Thyroid gland (tissue), 4 donors: ENCODE results near the gene P4HTM. TPM values are rescaled to one million over a fixed set of nuclear protein-coding genes. Genes with fewer than 3 reads are reported as not detected.

Source experiments
- DNase-seq, 2 donors: peaks; one replicate each; pipeline ENCODE4 v3.0.0-alpha.2; 2019
- H3K27ac ChIP-seq, 3 donors: fragments of 200-600 bp; sonication (generic); 1 replicate in 2 of 3; 2 replicates in 1 of 3; pipeline ENCODE4 v1.5.1; 2016 to 2019; ENCODE audit warnings: mild to moderate bottlenecking in 1 of 3, moderate library complexity in 1 of 3
- H3K27me3 ChIP-seq: fragments of 200-600 bp; sonication (generic); one replicate; pipeline ENCODE4 v1.5.1; 2019
- H3K36me3 ChIP-seq, 2 donors: fragments of 200-600 bp; sonication (generic); one replicate each; pipeline ENCODE4 v1.5.1; 2016 to 2019
- H3K4me1 ChIP-seq, 2 donors: fragments of 200-600 bp; sonication (generic); one replicate each; pipeline ENCODE4 v1.5.1; 2017 to 2019
- H3K4me3 ChIP-seq, 3 donors: fragments of 200-600 bp; sonication (generic); replicated peaks in 1 of 3; 1 replicate in 2 of 3; 2 replicates in 1 of 3; pipeline ENCODE4 v1.5.1; 2016; ENCODE audit warnings: mild to moderate bottlenecking in 1 of 3
- H3K9me3 ChIP-seq: fragments of 200-600 bp; sonication (generic); one replicate; pipeline ENCODE4 v1.5.1; 2017
- CTCF ChIP-seq, 6 experiments: fragments of 200-600 bp in 3 of 6; fragments of 450-650 bp in 3 of 6; sonication (generic) in 3 of 6; IDR thresholded peaks; one replicate each; pipeline ENCODE4 v1.5.1; 2016 to 2019; ENCODE audit warnings: antibody characterized with exemption in 6 of 6, mild to moderate bottlenecking in 2 of 6, inconsistent platforms in 1 of 6, moderate library complexity in 1 of 6
- POLR2A ChIP-seq, 2 donors: fragments of 450-650 bp; IDR thresholded peaks; one replicate each; pipeline ENCODE4 v1.6.1; 2017; ENCODE audit warnings: antibody characterized with exemption in 2 of 2, mild to moderate bottlenecking in 2 of 2, moderate library complexity in 1 of 2
- WGBS, 2 donors: methylation state at CpG; one replicate each; pipeline ENCODE4 v1.1.5; 2017; 5-methylcytosine and 5-hydroxymethylcytosine counted together
- intact Hi-C: fragments of 100-400 bp; cut with DNase I; formaldehyde crosslinking; loops from one replicate; pipeline ENCODE4 v1.15.1; 2023
- total RNA-seq, 4 donors: library from RNA; depleted of rRNA; stranded (reverse); fragments of >200 nt; gene quantifications; one replicate each; pipeline ENCODE4 v1.2.3, GENCODE V29; 2016

The P4HTM gene
- total RNA-seq, 4 donors from 2014 or later: 73.5 to 117 (median 95.0) TPM

- intact Hi-C loops: no loop called here
These were observed 19.5 kb upstream of the P4HTM start for GRCh38 chr3:48970586-48970985.

GRCh38 chr3:48974076-48974864, 15.8 kb upstream of the P4HTM start:
- Histone ChIP-seq H3K27ac (no peak overlapping the region), H3K36me3 (peaks cover 71 to 83% of the 10 kb centered on the region in 2 donors), H3K9me3 (no peaks in the 10 kb centered on the region), H3K27me3 (no peaks in the 10 kb centered on the region), H3K4me1 (no peaks in the 10 kb centered on the region), H3K4me3 (no peak overlapping the region)
- intact Hi-C loops: no loop called here
- 89 to 95% methylated on average over 10 of the region's 10 CpGs for WGBS, 2 donors
- TF ChIP-seq POLR2A (IDR thresholded peaks at IDR 0.05): no peak
- TF ChIP-seq CTCF (IDR thresholded peaks at IDR 0.05): no peak
- no peak for DNase-seq

More at GRCh38 chr3:48970586-48970985, 19.5 kb upstream of the P4HTM start:
- Histone ChIP-seq H3K9me3 (no peaks in the 10 kb centered on the region), H3K27ac (no peak overlapping the region), H3K27me3 (no peaks in the 10 kb centered on the region), H3K4me3 (no peak overlapping the region), H3K36me3 (peaks cover 54 to 82% of the 10 kb centered on the region in 2 donors), H3K4me1 (no peaks in the 10 kb centered on the region)
- 97 to 98% methylated on average over 6 of the region's 6 CpGs for WGBS, 2 donors
- DNase-seq: no peak
- TF ChIP-seq CTCF (IDR thresholded peaks at IDR 0.05) (no peak), POLR2A (IDR thresholded peaks at IDR 0.05) (no peak)

- H3K4me3 ChIP-seq: no peak overlapping the region
- WGBS, 2 donors: 80 to 95% methylated on average over 3 of the region's 3 CpGs
- H3K36me3 ChIP-seq: peaks cover 65 to 84% of the 10 kb centered on the region in 2 donors
- no peak for TF ChIP-seq POLR2A (IDR thresholded peaks at IDR 0.05)
- no peak for TF ChIP-seq CTCF (IDR thresholded peaks at IDR 0.05)
- no peak overlapping the region for H3K27ac ChIP-seq
- intact Hi-C loops: no loop called here
- no peak for DNase-seq
- no peaks in the 10 kb centered on the region for H3K9me3 ChIP-seq
- no peaks in the 10 kb centered on the region for H3K27me3 ChIP-seq
- no peaks in the 10 kb centered on the region for H3K4me1 ChIP-seq
These were observed 10.6 kb upstream of the P4HTM start for GRCh38 chr3:48979451-48979850.

GRCh38 chr3:48980295-48980694, 9.7 kb upstream of the P4HTM start:
- Histone ChIP-seq H3K36me3 (peaks cover 56 to 76% of the 10 kb centered on the region in 2 donors), H3K9me3 (no peaks in the 10 kb centered on the region), H3K27ac (no peak overlapping the region), H3K4me1 (no peaks in the 10 kb centered on the region), H3K4me3 (no peak overlapping the region), H3K27me3 (no peaks in the 10 kb centered on the region)
- WGBS, 2 donors: 88 to 90% methylated on average over 4 of the region's 4 CpGs
- DNase-seq: no peak
- TF ChIP-seq CTCF (IDR thresholded peaks at IDR 0.05): no peak
- TF ChIP-seq POLR2A (IDR thresholded peaks at IDR 0.05): no peak
- intact Hi-C loops: no loop called here

GRCh38 chr3:48982016-48982415, 8.0 kb upstream of the P4HTM start:
- intact Hi-C loops: no loop called here
- H3K36me3 ChIP-seq: peaks cover 39 to 64% of the 10 kb centered on the region in 2 donors

More at GRCh38 chr3:48982016-48982415, 8.0 kb upstream of the P4HTM start:
- TF ChIP-seq CTCF (IDR thresholded peaks at IDR 0.05): no peak
- TF ChIP-seq POLR2A (IDR thresholded peaks at IDR 0.05): no peak
- Histone ChIP-seq H3K9me3 (no peaks in the 10 kb centered on the region), H3K4me3 (no peak overlapping the region), H3K4me1 (no peaks in the 10 kb centered on the region), H3K27me3 (no peaks in the 10 kb centered on the region), H3K27ac (no peak overlapping the region)
- no peak for DNase-seq
